Astrocyte (in vitro differentiated cells and primary cell): ENCODE data around the gene RAB40B. TPM values are rescaled to one million over a fixed set of nuclear protein-coding genes. Genes with fewer than 3 reads are reported as not detected.

Experiments
- DNase-seq: peaks from one replicate; pipeline ENCODE4 v3.0.0-alpha.2; 2010; ENCODE audit warnings: low read depth
- FAIRE-seq: peaks from 2 replicates; lab custom pipeline; 2011; peaks lifted over from hg19 to GRCh38; lab: Jason Lieb, UNC
- H2AFZ ChIP-seq: 2 replicates; pipeline ENCODE4 v1.6.0; 2012; ENCODE audit warnings: low read depth, low read length, inconsistent platforms
- H3K27ac ChIP-seq: 2 replicates; pipeline ENCODE4 v1.5.1; 2011; ENCODE audit warnings: low read depth, low read length, inconsistent platforms
- H3K27me3 ChIP-seq: 2 replicates; pipeline ENCODE4 v1.6.0; 2011; ENCODE audit warnings: low read length, inconsistent platforms; ENCODE audit not compliant: insufficient read depth
- H3K36me3 ChIP-seq: 2 replicates; pipeline ENCODE4 v1.5.1; 2011; ENCODE audit warnings: low read length, inconsistent platforms; ENCODE audit not compliant: insufficient read depth
- H3K4me1 ChIP-seq: 2 replicates; pipeline ENCODE4 v1.5.1; 2011; ENCODE audit warnings: low read length, inconsistent platforms; ENCODE audit not compliant: insufficient read depth
- H3K4me2 ChIP-seq: 2 replicates; pipeline ENCODE4 v1.6.0; 2012; ENCODE audit warnings: low read length, inconsistent platforms
- H3K4me3 ChIP-seq: 2 replicates; pipeline ENCODE4 v1.5.1; 2011; ENCODE audit warnings: low read depth, mild to moderate bottlenecking, low read length, inconsistent platforms; ENCODE audit not compliant: insufficient read depth
- H3K79me2 ChIP-seq: 2 replicates; pipeline ENCODE4 v1.6.0; 2012; ENCODE audit warnings: mild to moderate bottlenecking, low read length, inconsistent platforms; ENCODE audit not compliant: insufficient read depth
- H3K9ac ChIP-seq: 2 replicates; pipeline ENCODE4 v1.6.0; 2012; ENCODE audit warnings: mild to moderate bottlenecking, low read length, inconsistent platforms
- H3K9me3 ChIP-seq: 2 replicates; pipeline ENCODE4 v1.5.1; 2012; ENCODE audit warnings: low read depth, mild to moderate bottlenecking, low read length, inconsistent platforms; ENCODE audit not compliant: insufficient read depth
- H4K20me1 ChIP-seq: 2 replicates; pipeline ENCODE4 v1.6.0; 2012; ENCODE audit warnings: low read length, inconsistent platforms; ENCODE audit not compliant: insufficient read depth
- H3K27ac Mint-ChIP-seq: one replicate; pipeline ENCODE4 v1.8.0; 2021; ENCODE audit warnings: mild to moderate bottlenecking, mixed read lengths; ENCODE audit not compliant: unreplicated experiment
- H3K27me3 Mint-ChIP-seq: one replicate; pipeline ENCODE4 v1.8.0; 2021; ENCODE audit warnings: low read depth, mixed read lengths; ENCODE audit not compliant: unreplicated experiment
- H3K36me3 Mint-ChIP-seq: one replicate; pipeline ENCODE4 v1.8.0; 2021; ENCODE audit warnings: low read depth, mixed read lengths; ENCODE audit not compliant: unreplicated experiment
- H3K4me1 Mint-ChIP-seq: one replicate; pipeline ENCODE4 v1.8.0; 2021; ENCODE audit warnings: low read depth, mixed read lengths; ENCODE audit not compliant: unreplicated experiment
- H3K4me3 Mint-ChIP-seq: one replicate; pipeline ENCODE4 v1.8.0; 2021; ENCODE audit warnings: mild to moderate bottlenecking, moderate library complexity, mixed read lengths; ENCODE audit not compliant: unreplicated experiment
- H3K9me3 Mint-ChIP-seq: one replicate; pipeline ENCODE4 v1.8.0; 2021; ENCODE audit warnings: mild to moderate bottlenecking, mixed read lengths; ENCODE audit not compliant: unreplicated experiment
- EZH2 ChIP-seq: IDR thresholded peaks from 2 replicates; pipeline ENCODE4 v1.6.1; 2012; ENCODE audit warnings: mild to moderate bottlenecking, low read length, inconsistent platforms; ENCODE audit not compliant: insufficient read depth
- total RNA-seq: library from RNA; stranded (reverse); gene quantifications from 2 replicates; pipeline ENCODE4 v1.2.1, GENCODE V29; 2021
- TF ChIP-seq, protein P1 (sequence below): IDR thresholded peaks from 2 replicates; pipeline ENCODE4 v1.5.1; 2011; ENCODE audit warnings: low read depth, mild to moderate bottlenecking, inconsistent platforms, low read length, moderate library complexity; ENCODE audit not compliant: insufficient read depth

Gene RAB40B
- total RNA-seq, 1 donor from 2014 or later: 15.8 TPM

DNA sequence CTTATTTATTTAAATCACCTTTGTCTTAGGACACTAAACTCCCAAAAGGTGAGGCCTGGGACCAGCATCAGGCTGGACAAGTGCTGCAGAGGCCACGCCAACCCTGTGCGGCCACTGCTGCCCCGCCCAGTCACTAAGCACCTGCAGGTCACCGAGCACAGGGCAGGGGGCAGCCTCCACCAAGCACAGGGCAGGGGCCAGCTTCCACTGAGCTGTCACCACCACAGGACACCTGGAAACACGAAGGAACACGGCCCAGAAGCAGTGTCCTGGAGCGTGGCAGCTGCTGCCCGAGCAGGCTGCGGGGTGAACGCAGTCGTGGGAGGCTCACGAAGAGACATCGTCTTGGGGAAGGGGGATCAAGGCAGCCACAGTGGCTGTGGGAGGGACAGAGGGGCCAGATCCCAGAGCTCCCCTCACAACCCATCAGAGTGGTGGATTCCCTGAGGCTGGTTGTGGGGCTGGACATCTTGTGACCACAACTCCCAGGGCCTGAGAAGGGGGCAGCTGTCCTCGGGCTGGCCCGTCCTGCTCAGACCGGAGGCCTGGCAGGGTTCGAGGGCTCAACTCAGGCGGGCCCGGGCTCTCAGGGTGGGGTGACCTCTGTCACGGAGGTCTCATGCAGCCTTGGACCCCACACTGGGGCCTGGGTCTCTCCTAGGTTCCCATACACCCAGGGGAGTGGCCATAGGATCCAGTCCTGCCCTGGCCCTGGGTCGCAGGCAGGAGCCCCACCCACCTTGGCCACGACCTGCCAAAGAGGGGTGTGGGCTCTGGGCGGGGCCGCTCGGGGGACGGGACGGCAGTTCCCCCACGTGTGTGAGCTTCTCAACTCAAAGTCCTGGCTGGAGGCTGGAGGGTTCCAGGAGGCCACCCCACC, 18.7 kb downstream of the RAB40B start:
- Histone ChIP-seq H3K27me3 (no peaks in the 10 kb centered on the region), H2AFZ (no peak overlapping the region), H3K9ac (no peak overlapping the region), H3K9me3 (no peaks in the 10 kb centered on the region), H4K20me1 (peaks cover 3% of the 10 kb centered on the region), H3K4me3 (no peak overlapping the region), H3K79me2 (no peaks in the 10 kb centered on the region), H3K4me1 (no peaks in the 10 kb centered on the region), H3K36me3 (no peaks in the 10 kb centered on the region), H3K4me2 (no peak overlapping the region), H3K27ac (no peak overlapping the region)
- TF ChIP-seq, protein P1, sequence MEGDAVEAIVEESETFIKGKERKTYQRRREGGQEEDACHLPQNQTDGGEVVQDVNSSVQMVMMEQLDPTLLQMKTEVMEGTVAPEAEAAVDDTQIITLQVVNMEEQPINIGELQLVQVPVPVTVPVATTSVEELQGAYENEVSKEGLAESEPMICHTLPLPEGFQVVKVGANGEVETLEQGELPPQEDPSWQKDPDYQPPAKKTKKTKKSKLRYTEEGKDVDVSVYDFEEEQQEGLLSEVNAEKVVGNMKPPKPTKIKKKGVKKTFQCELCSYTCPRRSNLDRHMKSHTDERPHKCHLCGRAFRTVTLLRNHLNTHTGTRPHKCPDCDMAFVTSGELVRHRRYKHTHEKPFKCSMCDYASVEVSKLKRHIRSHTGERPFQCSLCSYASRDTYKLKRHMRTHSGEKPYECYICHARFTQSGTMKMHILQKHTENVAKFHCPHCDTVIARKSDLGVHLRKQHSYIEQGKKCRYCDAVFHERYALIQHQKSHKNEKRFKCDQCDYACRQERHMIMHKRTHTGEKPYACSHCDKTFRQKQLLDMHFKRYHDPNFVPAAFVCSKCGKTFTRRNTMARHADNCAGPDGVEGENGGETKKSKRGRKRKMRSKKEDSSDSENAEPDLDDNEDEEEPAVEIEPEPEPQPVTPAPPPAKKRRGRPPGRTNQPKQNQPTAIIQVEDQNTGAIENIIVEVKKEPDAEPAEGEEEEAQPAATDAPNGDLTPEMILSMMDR: no peak
- TF ChIP-seq EZH2: no peak
- Mint-ChIP-seq H3K4me3 (no peak overlapping the region), H3K36me3 (peaks cover 5% of the 10 kb centered on the region), H3K9me3 (peaks cover 5% of the 10 kb centered on the region), H3K4me1 (peaks cover 4% of the 10 kb centered on the region), H3K27ac (no peak overlapping the region), H3K27me3 (no peaks in the 10 kb centered on the region)
- no peak for DNase-seq
- FAIRE-seq: no peak

DNA sequence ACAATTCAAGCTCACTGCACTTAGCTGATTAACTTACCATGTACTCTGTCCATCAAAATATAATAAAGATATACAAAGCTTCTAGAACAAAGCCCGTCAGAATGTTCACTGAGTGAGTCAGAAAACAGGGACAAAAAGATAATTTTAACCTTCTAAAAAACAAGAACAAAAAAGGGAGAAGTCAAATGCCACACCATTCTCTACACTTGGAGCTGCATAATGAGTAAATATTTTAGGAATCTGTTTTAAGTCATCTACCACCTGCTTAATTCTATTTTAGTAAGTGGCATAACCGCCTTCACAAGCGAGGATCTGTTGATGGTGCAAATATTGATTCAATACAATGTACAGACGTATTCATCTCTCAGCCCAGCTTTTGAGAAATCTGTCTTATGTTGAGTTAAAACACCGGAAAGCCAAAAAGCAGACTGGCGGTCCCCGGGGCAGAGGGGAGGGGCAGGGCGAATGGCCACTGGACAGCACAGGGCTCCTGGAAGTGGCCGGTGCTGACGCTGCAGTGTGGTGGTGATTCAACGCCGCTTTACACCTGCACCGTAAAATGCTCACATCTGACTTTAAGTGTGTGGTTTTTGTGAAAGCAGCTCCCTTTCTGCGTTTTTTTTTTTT, 20.1 kb downstream of the RAB40B start:
- H3K27ac ChIP-seq: no peak overlapping the region
- TF ChIP-seq EZH2: no peak
- TF ChIP-seq, protein P1: no peak

More for the DNA sequence above, 20.1 kb downstream of the RAB40B start:
- Histone ChIP-seq H3K4me2 (no peak overlapping the region), H3K27me3 (no peaks in the 10 kb centered on the region), H3K9ac (no peak overlapping the region), H3K4me3 (no peak overlapping the region), H3K36me3 (no peaks in the 10 kb centered on the region), H3K79me2 (no peaks in the 10 kb centered on the region), H4K20me1 (peaks cover 6% of the 10 kb centered on the region), H3K9me3 (no peaks in the 10 kb centered on the region), H2AFZ (no peak overlapping the region), H3K4me1 (no peaks in the 10 kb centered on the region)
- no peak for DNase-seq
- Mint-ChIP-seq H3K27ac (no peak overlapping the region), H3K4me1 (peaks cover 8% of the 10 kb centered on the region), H3K4me3 (no peak overlapping the region), H3K9me3 (peaks cover 5% of the 10 kb centered on the region), H3K27me3 (no peaks in the 10 kb centered on the region), H3K36me3 (no peaks in the 10 kb centered on the region)
- no peak for FAIRE-seq
